HG02852 (cell line): ENCODE measurements around the gene VANGL2.

Source experiments
- ATAC-seq: cut with Tn5 transposase; IDR thresholded peaks from one replicate; pipeline ENCODE4 v1.9.1; 2021; ENCODE audit warnings: mild to moderate bottlenecking, moderate library complexity; ENCODE audit not compliant: unreplicated experiment

VANGL2 gene

DNA sequence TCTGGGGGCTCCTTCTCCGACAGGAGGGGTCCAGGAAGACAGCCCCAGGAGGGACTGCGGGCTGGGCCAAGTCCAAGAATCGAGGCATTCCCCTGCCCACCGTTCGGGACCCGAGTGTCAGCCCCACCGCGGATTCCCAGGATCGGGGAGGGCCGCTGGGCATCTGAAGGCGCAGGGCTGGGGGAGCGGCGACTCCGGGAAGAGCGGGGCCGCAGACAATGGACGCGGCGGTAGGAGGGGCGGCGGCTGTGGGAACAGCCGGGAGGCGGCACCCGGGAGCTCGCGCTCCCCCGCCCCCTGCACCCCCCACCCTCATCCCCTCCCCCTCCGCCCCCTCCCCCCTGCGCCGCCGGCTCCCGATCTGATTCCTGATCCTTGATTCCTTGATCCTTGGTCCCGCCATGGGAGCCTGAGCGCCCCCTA is at the start of gene VANGL2:
VANGL2 (plus strand) TSS at position 342 of the 423 bp plus-strand sequence. CDS start 15,274 bp downstream, outside the sequence.
- ATAC-seq: no peak

GRCh38 chr1:160351629-160352028 is 48.7 kb upstream of the VANGL2 start:
- no peak for ATAC-seq

- ATAC-seq: no peak
Observed at GRCh38 chr1:160352555-160352954, 47.8 kb upstream of the VANGL2 start.

GRCh38 chr1:160353223-160353622 is 47.1 kb upstream of the VANGL2 start:
- no peak for ATAC-seq

DNA sequence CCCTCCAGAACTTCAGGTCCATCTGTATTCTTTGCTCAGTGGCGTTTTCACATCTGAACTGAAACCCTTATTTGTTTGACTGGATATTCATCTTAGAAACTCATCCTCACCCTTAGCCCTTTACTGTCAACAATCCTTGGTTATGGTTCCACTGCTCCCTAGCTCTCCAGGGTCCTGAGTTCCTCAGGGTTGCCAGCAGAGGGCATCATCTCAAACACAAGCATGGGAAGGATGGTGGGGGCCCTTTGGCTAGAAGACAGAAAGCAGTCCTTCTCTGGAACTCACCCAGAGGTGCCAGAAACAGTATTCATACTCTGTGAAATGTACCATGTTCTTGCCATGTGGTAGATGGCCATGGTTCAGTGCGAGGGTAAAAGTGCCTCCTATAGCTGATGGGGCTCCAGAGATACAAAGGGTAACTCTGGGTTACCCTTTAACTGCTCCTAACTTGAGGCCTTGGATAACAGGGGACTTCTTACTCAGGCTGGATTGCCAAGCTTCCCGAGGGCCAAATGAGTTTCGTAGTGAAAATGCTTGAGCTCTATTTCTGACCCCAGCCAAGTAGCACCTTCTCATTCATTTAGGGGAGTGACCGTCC is 45.9 kb upstream of the VANGL2 start:
- no peak for ATAC-seq

- no peak for ATAC-seq
Observed at GRCh38 chr1:160357286-160358002, 42.9 kb upstream of the VANGL2 start.

DNA sequence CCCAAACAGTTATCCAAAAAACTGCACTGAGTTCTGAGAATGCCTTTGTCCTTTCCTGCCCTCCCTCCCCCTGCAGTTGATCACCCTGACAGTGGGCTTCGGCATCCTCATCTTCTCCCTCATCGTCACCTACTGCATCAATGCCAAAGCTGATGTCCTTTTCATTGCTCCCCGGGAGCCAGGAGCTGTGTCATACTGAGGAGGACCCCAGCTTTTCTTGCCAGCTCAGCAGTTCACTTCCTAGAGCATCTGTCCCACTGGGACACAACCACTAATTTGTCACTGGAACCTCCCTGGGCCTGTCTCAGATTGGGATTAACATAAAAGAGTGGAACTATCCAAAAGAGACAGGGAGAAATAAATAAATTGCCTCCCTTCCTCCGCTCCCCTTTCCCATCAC is 42.3 kb upstream of the VANGL2 start:
- ATAC-seq: no peak

DNA sequence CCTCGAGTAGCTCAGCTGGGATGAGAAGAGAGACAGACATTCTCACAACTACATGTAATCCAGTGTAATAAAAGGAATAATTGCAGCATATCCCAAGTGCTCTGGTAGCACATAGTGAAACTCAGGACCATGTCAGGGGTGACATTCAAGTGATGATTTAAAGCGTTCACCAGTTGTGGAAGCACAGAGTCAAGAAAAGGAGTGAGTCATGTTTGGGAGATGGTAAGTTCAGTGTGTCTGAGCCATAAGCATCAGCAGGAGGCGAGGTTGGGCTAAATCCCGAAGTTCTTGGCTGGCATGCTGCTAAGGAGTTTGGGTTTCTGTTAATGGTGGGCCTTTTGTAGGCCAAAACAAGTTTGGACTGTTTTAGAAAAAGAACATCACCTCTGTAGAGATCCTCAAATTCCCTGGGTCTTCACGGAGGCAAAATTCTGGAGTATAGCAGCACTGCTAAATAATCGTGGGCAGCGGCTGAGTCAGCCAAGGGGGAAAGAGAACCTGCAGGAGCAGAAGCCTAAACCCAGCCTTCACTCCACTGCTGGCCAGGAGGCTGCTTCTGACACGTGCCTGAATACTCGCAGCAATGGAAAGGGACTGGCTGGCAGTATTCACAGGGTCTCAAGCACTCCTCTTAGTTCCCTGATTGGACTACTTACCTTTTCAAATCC is 40.7 kb upstream of the VANGL2 start:
- no peak for ATAC-seq

GRCh38 chr1:160360227-160360695 is 40.1 kb upstream of the VANGL2 start:
- no peak for ATAC-seq

DNA sequence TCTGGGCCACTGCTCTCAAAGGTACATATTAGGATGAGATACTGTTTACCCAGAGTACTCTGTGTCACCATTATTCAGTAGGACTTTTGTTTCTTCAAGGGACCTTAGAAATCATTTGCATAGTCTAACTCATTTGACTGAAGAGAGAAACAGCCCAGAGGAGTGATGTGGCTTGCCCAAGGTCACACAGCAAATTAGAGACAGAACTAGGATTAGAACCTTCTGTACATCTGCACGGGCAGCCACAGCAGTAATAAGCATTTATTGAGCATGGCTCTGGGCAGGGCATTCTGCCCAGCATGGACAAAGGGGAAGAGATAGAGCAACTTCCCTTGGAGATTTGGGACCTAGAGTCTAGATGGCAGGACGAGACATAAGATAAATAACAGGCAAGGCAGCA is 39.2 kb upstream of the VANGL2 start:
- ATAC-seq: no peak

DNA sequence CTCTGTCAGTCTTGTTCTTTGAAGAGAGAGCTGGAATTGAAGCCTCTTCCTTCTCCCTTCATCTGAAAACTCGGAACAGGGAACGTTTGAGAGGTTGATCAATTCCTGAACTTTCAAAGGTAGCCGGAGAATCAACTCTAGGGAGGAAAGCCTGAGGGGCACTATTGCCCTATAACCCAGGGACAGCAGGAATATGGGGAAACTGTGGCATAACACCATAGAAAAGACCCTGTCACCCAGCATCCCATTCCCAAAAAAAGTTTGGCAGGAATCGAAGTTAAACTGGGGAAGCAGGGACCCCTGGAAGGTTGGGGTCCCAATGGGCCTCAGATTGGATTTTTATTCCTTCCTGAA is 38.6 kb upstream of the VANGL2 start:
- ATAC-seq: no peak

GRCh38 chr1:160362168-160362957 is 38.0 kb upstream of the VANGL2 start:
- no peak for ATAC-seq

- ATAC-seq: no peak
Observed at GRCh38 chr1:160363010-160363409, 37.4 kb upstream of the VANGL2 start.

GRCh38 chr1:160363951-160364735 is 36.2 kb upstream of the VANGL2 start:
- no peak for ATAC-seq

GRCh38 chr1:160365325-160365724 is 35.0 kb upstream of the VANGL2 start:
- no peak for ATAC-seq

DNA sequence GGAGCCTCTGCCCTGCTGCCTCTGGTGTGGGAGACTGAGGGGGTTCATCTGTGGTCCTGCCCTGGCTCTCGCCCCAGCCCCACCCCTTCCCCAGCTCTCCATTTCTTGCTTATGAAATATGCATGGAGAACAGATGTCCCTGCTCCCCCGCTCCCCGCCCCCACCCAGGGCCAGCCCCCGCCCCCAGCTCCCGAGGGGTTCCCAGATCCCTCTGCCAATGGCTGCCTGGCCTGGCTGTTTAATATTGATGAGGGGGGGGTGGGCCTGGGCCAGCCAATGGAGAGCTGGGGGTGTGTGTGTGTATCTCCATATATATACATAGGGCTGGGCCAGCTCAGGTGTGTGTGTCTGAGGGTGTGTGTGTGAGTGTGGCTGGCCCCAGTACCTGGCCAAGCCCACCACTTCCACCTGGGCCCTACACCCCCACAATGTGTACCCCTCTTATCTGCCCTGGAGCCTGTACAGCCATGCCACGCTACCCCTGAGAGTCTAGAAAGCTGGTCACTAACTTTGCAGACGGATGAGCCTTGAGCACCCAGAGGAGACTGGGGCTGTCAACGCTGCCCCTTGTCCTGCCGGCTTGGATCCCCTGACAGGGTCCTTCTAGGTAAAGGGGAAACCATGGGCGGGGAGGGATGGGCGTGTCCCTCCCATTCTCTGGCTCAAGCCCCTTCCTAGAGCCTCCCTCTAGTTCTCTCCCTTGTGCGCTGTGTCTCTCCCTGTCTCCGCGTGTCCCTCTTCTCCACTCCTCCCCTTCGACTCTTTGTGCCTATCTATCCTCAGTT is 33.4 kb upstream of the VANGL2 start, which contains the start of gene NHLH1:
NHLH1 (plus strand) TSS at position 341 of the 785 bp plus-strand sequence. CDS start 3,661 bp downstream, outside the sequence.
- no peak for ATAC-seq

GRCh38 chr1:160367516-160367900 is 32.9 kb upstream of the VANGL2 start:
- ATAC-seq: no peak

GRCh38 chr1:160367934-160368923 is 32.1 kb upstream of the VANGL2 start:
- ATAC-seq: no peak
